ENCODE data around the gene TNIK.

Gene TNIK

DNA sequence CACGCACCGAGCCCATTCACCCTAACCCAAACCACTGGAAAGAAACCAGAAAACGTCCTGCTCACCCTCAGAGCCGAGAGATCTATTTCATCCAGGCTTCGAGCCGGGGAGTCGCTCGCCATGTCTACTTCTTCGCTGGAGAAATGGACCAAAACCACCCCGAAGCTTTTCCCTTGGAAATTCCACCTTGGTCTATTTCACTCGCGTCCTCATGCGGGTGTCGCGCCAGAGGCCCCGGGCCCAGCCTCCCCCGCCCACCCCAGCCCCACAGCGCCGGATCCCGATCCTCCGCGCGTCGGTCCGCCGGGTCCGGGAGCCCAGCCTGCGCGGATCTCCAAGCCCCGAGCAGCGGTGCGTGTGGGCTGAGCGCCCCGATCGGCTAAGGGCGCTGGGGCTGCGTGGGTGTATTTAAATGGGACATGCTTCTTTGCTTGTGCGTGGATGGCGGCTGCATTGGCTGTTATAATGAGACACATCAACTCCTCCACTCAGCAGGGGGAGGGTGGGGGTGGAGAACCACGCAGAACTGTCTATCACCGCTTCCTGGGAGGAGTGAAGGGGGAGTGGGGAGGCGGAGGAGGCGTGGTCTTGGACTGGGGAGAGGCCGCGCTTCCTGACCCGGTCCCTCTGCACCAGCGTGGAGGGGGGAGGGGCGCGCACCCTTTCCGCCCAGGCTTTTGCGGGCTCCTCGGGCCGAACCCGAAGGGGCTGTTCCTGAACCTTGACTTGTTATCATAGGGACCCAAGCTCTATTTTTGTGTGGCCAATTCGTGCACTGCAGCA is at the start of gene TNIK:
Gene TNIK (minus strand): TSS at position 464 of the 783 bp plus-strand sequence. CDS start 342 bp downstream, at position 122.
- peak; percentile 97 for DNase-seq (ENCODE audit: low read depth)
- TF ChIP-seq, protein P1, sequence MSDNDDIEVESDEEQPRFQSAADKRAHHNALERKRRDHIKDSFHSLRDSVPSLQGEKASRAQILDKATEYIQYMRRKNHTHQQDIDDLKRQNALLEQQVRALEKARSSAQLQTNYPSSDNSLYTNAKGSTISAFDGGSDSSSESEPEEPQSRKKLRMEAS (IDR thresholded peaks at IDR 0.05; ENCODE audit: low read depth, low read length) = peak; percentile 68
- TF ChIP-seq, protein P2, sequence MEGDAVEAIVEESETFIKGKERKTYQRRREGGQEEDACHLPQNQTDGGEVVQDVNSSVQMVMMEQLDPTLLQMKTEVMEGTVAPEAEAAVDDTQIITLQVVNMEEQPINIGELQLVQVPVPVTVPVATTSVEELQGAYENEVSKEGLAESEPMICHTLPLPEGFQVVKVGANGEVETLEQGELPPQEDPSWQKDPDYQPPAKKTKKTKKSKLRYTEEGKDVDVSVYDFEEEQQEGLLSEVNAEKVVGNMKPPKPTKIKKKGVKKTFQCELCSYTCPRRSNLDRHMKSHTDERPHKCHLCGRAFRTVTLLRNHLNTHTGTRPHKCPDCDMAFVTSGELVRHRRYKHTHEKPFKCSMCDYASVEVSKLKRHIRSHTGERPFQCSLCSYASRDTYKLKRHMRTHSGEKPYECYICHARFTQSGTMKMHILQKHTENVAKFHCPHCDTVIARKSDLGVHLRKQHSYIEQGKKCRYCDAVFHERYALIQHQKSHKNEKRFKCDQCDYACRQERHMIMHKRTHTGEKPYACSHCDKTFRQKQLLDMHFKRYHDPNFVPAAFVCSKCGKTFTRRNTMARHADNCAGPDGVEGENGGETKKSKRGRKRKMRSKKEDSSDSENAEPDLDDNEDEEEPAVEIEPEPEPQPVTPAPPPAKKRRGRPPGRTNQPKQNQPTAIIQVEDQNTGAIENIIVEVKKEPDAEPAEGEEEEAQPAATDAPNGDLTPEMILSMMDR (IDR thresholded peaks at IDR 0.05; ENCODE audit: low read depth, low read length) = no peak
- TF ChIP-seq POLR2A (IDR thresholded peaks at IDR 0.05; ENCODE audit: extremely low read depth, insufficient read length) (peak; percentile 34), MYC (IDR thresholded peaks at IDR 0.05; ENCODE audit: low read depth, low read length) (peak; percentile 62)

DNA sequence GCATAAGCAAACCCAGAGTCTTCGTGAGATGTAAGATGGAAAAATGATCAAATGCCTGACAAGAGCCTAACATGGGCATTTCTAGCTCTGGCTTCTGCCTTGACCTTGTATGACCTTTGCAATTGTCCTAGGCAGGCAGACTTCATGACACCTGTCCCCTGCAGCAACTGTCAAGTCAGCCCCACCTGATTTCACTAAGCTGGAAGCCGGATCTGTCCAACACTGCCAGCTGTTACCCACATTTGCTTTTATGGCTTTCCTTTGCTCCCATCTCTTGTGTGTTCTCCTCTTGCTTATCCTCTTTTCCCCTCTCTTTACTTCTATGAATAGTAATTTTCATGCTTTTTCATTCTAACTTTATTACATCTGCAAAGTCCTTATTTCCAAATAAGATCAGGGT is 48.5 kb upstream of the TNIK start:
- DNase-seq (ENCODE audit: low read depth) = no peak
- TF ChIP-seq MYC (IDR thresholded peaks at IDR 0.05; ENCODE audit: low read depth, low read length) (no peak), POLR2A (IDR thresholded peaks at IDR 0.05; ENCODE audit: extremely low read depth, insufficient read length) (no peak)
- TF ChIP-seq, protein P2 (IDR thresholded peaks at IDR 0.05; ENCODE audit: low read depth, low read length) = no peak
- TF ChIP-seq, protein P1 (IDR thresholded peaks at IDR 0.05; ENCODE audit: low read depth, low read length) = no peak

More for the DNA sequence above, at the start of gene TNIK:
- peak within 1 kb of the TSS; percentile 91 for H3K4me3 ChIP-seq (ENCODE audit: low read depth, low read length)

DNA sequence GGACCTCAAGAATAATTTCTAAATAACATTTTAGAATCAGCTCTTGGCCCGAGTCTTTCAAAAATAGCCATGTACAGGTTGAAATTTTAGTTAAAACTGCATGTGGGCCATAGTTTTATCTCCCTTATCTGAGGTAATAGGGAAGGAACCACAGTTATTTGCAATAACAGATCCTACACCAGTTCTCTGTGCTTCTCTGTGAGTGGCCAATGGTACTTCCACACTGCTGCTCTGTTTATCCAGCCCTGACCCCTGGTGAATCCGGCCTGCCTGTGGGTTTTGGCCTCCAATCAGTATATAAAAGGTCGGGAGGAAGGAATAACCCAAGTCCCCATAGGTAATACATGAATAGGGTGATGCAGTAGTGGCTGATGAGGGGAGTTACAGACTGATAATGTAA is 48.0 kb upstream of the TNIK start:
- no peak for DNase-seq (ENCODE audit: low read depth)
- no peak overlapping the region for H3K4me3 ChIP-seq (ENCODE audit: low read depth, low read length)
- TF ChIP-seq POLR2A (IDR thresholded peaks at IDR 0.05; ENCODE audit: extremely low read depth, insufficient read length) (no peak), MYC (IDR thresholded peaks at IDR 0.05; ENCODE audit: low read depth, low read length) (no peak)
- TF ChIP-seq, protein P1 (IDR thresholded peaks at IDR 0.05; ENCODE audit: low read depth, low read length) = no peak
- TF ChIP-seq, protein P2 (IDR thresholded peaks at IDR 0.05; ENCODE audit: low read depth, low read length) = no peak

More for the DNA sequence above, 48.5 kb upstream of the TNIK start:
- no peak overlapping the region for H3K4me3 ChIP-seq (ENCODE audit: low read depth, low read length)

DNA sequence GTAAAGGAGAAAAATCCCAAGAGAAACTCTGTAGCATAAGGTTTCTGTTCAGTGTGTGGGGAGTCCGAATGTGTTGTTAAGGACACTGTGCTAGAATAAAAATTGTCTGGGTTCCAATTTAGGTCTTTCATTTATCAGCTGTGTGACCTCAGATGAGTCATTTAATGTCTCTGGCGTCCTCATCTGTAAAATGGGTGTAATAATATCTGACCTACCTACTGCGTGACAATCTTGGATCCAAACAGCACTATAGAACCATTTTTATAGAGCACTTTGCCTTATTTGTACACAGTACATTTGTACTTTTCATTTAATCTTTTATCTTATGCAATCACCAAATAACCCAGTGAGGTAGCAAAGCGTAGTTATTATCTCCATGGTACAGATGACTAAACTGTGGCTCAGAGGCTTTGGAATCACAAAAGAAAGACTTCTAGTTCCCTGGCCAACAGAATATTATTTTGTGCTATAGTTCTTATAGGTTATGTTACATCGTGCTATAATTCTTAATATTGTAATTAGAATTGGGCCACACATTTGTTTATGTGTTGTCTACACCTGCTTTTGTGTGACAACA is 46.6 kb upstream of the TNIK start:
- no peak for DNase-seq (ENCODE audit: low read depth)
- H3K4me3 ChIP-seq (ENCODE audit: low read depth, low read length) = no peak overlapping the region
- TF ChIP-seq POLR2A (IDR thresholded peaks at IDR 0.05; ENCODE audit: extremely low read depth, insufficient read length) (no peak), MYC (IDR thresholded peaks at IDR 0.05; ENCODE audit: low read depth, low read length) (no peak)
- TF ChIP-seq, protein P2 (IDR thresholded peaks at IDR 0.05; ENCODE audit: low read depth, low read length) = no peak
- TF ChIP-seq, protein P1 (IDR thresholded peaks at IDR 0.05; ENCODE audit: low read depth, low read length) = no peak

DNA sequence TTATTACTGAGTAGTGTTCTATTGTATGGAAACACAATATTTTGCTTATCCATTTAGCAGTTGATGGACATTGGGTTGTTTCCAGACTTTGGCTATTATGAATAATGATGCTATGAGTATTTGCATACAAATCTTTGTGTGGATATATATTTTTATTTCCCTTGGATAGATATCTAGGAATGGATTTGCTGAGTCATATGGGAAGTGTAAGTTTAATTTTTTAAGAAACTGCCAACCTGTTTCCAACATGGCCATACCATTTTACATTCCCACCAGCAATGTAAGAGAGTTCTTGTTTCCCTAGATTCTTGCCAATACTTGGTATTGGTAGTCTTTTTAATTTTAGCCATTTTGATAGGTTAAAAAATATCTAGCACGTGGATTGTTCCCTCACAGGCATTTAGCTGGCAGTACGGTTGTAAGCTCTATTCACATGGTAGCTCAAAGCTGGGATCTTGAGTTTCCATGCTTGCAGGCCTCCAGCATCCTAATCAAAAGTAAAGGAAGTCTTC is 45.7 kb upstream of the TNIK start:
- TF ChIP-seq MYC (IDR thresholded peaks at IDR 0.05; ENCODE audit: low read depth, low read length) = no peak
- no peak for TF ChIP-seq POLR2A (IDR thresholded peaks at IDR 0.05; ENCODE audit: extremely low read depth, insufficient read length)
- TF ChIP-seq, protein P2 (IDR thresholded peaks at IDR 0.05; ENCODE audit: low read depth, low read length) = no peak
- TF ChIP-seq, protein P1 (IDR thresholded peaks at IDR 0.05; ENCODE audit: low read depth, low read length) = no peak
- DNase-seq (ENCODE audit: low read depth) = no peak
- H3K4me3 ChIP-seq (ENCODE audit: low read depth, low read length) = no peak overlapping the region

All from NB4 (cell line).